ENCODE results near the gene NCAM1.

The NCAM1 gene

DNA sequence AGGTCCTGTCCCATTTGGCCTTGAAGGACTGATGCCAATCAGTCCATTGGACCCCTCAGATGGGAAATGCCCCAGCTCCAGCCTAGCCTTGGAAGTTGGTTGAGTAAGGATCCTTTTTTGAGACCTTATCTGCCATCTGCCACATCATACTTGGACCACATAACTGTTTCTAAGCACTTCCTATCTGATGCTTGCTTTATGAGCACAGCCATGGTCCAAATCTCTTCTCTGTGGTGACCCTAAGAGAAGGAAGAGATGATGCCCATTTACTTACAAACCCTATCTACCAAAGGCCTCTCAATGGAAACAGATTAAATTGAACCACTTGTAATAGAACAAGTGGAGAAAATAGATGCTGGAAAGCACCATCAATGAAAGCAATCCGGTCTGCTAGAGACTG is 299.3 kb downstream of the NCAM1 start:
- no peak overlapping the region for H3K27ac ChIP-seq
- TF ChIP-seq CTCF (conservative IDR thresholded peaks at IDR 0.05) = no peak

GRCh38 chr11:113261709-113262475 is 300.7 kb downstream of the NCAM1 start:
- H3K27ac ChIP-seq = no peak overlapping the region
- no peak for TF ChIP-seq CTCF (conservative IDR thresholded peaks at IDR 0.05)

DNA sequence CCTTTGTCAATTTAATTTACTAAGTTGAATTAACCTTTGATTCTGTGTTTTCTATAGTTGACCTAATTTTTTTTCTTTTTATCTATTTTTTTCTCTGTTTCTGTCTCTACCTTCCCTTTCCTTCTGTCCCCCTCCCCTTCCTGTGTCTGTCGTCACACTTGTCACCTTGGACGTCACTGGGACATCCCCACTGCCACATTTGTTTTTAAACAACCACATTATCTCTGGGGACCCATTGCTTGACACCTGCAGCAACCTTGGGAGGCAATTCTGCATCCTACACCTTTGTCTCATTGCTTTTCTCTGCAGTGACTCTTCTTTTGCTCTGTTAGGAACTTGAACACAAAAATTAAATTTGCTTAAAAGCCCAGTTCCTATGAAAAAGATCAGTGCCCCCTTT is 301.4 kb downstream of the NCAM1 start:
- TF ChIP-seq ZFX (IDR thresholded peaks at IDR 0.05) = no peak
- TF ChIP-seq CTCF (conservative IDR thresholded peaks at IDR 0.05) = no peak

GRCh38 chr11:113263458-113264259 is 302.4 kb downstream of the NCAM1 start:
- H3K27ac ChIP-seq = no peak overlapping the region
- no peak for TF ChIP-seq CTCF (conservative IDR thresholded peaks at IDR 0.05)
- TF ChIP-seq ZFX (IDR thresholded peaks at IDR 0.05) = no peak

More for the DNA sequence above, 301.4 kb downstream of the NCAM1 start:
- H3K27ac ChIP-seq = no peak overlapping the region

- no peak overlapping the region for H3K27ac ChIP-seq
- TF ChIP-seq ZFX (IDR thresholded peaks at IDR 0.05) (no peak), CTCF (conservative IDR thresholded peaks at IDR 0.05) (no peak)
These were observed 304.1 kb downstream of the NCAM1 start for GRCh38 chr11:113265362-113265761.

GRCh38 chr11:113267493-113267892 is 306.3 kb downstream of the NCAM1 start:
- TF ChIP-seq ZFX (IDR thresholded peaks at IDR 0.05) = no peak
- TF ChIP-seq CTCF (conservative IDR thresholded peaks at IDR 0.05) = no peak
- H3K27ac ChIP-seq = no peak overlapping the region

DNA sequence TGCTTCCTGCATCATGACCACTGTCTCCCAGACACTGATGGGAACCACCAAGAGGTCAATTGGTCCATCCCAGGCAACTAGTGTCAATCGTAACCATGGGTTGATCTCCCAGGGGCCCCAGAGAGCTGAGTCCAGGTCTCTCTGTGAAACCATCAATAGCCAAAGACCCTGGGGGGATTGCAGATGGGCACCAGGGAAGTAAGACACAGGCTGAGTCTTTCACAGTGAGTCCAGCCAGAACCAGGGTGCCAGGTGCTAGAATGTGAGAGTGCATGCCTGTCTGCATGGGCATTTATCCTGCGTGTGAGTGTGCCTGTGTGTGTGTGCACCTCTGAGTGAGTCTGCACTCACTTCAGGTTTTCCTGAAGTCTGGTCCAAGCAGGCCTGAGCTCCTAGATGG is 307.9 kb downstream of the NCAM1 start:
- TF ChIP-seq ZFX (IDR thresholded peaks at IDR 0.05) (no peak), CTCF (conservative IDR thresholded peaks at IDR 0.05) (no peak)
- no peak overlapping the region for H3K27ac ChIP-seq
